ENCODE results near the gene CIAO3. TPM values are rescaled to one million over a fixed set of nuclear protein-coding genes. Genes with fewer than 3 reads are reported as not detected.

CIAO3 gene
- total and polyA plus RNA-seq, 10 of the 15 experiments (the other 5 are each of a cell fraction or from before 2014, with no cell fraction given), result 1.4 to 37.5 (median 30.8) TPM

DNA sequence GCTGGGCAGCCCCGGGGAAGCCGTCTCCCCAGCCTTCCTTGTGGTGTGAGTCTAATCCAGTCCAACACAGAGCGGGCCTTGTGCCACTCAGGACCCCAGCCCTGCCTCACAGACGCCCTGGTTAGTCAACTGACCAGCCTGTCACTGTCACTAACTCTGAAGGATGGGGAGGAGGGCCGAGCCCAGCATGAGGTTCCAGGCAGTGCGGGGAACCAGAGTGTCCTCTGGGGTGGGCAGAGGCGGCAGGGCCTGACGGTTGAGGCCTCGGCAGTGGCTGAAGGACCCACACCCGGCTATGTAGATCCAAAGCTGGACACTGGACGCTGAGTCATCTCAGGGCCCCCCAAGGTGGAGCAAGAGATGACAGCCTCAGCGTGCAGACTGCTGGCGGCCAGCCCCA is 38.8 kb upstream of the CIAO3 start:
- H3K9me3 ChIP-seq (replicated peaks; ENCODE audit: control insufficient read depth, insufficient read depth, low read length), result no peaks in the 10 kb centered on the region
- WGBS (ENCODE audit: insufficient coverage, insufficient replicate concordance, low lambda C conversion rate, missing lambda C conversion rate), result 23% methylated on average over 11 of the region's 13 CpGs
- no peaks in the 10 kb centered on the region for H3K4me1 ChIP-seq (ENCODE audit: control insufficient read depth, insufficient read depth, low read length)
- no peaks in the 10 kb centered on the region for H3K36me3 ChIP-seq (ENCODE audit: control insufficient read depth in 2 of 2, insufficient read depth in 2 of 2, low read length in 1 of 2)
- CTCF ChIA-PET, result no interaction called here
- POLR2A ChIA-PET, result no interaction called here
- DNase-seq (ENCODE audit: low read depth, low spot score), result no peak
- RAD21 ChIA-PET (ENCODE audit: unreplicated experiment), result no interaction called here
- intact Hi-C loops (cut with micrococcal nuclease; ENCODE audit: unreplicated experiment), result no loop called here
- H3K27me3 ChIP-seq (replicated peaks in 1 of 2; ENCODE audit: control insufficient read depth in 2 of 2, insufficient read depth in 2 of 2, low read length in 1 of 2), result no peaks in the 10 kb centered on the region
- no peak overlapping the region for H3K4me2 ChIP-seq (ENCODE audit: control insufficient read depth, insufficient read depth)
- H4K20me1 ChIP-seq (ENCODE audit: control insufficient read depth, insufficient read depth), result no peaks in the 10 kb centered on the region
- H3K27ac ChIP-seq (ENCODE audit: control insufficient read depth, insufficient read depth), result no peak overlapping the region
- H3K4me3 ChIP-seq, result no peak overlapping the region
- FAIRE-seq, result no peak
- no peaks in the 10 kb centered on the region for H3K79me2 ChIP-seq (ENCODE audit: control insufficient read depth, insufficient read depth, low read length)
- in situ Hi-C loops (cut with MboI), result no loop called here
- BruUV-seq (replicated peaks), result no TSS peak
- H3K9ac ChIP-seq (ENCODE audit: control insufficient read depth, insufficient read depth, low read length), result no peak overlapping the region
- SMC1A ChIA-PET (ENCODE audit: uncharacterized antibody, unreplicated experiment), result no interaction called here
- TF ChIP-seq CREM (IDR thresholded peaks at IDR 0.05; ENCODE audit: low read depth) (no peak), NRF1 (conservative IDR thresholded peaks at IDR 0.05; ENCODE audit: low read depth, low read length) (no peak), MYC (IDR thresholded peaks at IDR 0.05; ENCODE audit: insufficient read depth, insufficient read length, insufficient replicate concordance, low read length, severe bottlenecking) (no peak), MXI1 (IDR thresholded peaks at IDR 0.05; ENCODE audit: low read depth, low read length) (no peak)
- TF ChIP-seq, protein P1, sequence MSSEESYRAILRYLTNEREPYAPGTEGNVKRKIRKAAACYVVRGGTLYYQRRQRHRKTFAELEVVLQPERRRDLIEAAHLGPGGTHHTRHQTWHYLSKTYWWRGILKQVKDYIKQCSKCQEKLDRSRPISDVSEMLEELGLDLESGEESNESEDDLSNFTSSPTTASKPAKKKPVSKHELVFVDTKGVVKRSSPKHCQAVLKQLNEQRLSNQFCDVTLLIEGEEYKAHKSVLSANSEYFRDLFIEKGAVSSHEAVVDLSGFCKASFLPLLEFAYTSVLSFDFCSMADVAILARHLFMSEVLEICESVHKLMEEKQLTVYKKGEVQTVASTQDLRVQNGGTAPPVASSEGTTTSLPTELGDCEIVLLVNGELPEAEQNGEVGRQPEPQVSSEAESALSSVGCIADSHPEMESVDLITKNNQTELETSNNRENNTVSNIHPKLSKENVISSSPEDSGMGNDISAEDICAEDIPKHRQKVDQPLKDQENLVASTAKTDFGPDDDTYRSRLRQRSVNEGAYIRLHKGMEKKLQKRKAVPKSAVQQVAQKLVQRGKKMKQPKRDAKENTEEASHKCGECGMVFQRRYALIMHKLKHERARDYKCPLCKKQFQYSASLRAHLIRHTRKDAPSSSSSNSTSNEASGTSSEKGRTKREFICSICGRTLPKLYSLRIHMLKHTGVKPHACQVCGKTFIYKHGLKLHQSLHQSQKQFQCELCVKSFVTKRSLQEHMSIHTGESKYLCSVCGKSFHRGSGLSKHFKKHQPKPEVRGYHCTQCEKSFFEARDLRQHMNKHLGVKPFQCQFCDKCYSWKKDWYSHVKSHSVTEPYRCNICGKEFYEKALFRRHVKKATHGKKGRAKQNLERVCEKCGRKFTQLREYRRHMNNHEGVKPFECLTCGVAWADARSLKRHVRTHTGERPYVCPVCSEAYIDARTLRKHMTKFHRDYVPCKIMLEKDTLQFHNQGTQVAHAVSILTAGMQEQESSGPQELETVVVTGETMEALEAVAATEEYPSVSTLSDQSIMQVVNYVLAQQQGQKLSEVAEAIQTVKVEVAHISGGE (CRISPR knock-in tag; IDR thresholded peaks at IDR 0.05), result no peak
- TF ChIP-seq, protein P2, sequence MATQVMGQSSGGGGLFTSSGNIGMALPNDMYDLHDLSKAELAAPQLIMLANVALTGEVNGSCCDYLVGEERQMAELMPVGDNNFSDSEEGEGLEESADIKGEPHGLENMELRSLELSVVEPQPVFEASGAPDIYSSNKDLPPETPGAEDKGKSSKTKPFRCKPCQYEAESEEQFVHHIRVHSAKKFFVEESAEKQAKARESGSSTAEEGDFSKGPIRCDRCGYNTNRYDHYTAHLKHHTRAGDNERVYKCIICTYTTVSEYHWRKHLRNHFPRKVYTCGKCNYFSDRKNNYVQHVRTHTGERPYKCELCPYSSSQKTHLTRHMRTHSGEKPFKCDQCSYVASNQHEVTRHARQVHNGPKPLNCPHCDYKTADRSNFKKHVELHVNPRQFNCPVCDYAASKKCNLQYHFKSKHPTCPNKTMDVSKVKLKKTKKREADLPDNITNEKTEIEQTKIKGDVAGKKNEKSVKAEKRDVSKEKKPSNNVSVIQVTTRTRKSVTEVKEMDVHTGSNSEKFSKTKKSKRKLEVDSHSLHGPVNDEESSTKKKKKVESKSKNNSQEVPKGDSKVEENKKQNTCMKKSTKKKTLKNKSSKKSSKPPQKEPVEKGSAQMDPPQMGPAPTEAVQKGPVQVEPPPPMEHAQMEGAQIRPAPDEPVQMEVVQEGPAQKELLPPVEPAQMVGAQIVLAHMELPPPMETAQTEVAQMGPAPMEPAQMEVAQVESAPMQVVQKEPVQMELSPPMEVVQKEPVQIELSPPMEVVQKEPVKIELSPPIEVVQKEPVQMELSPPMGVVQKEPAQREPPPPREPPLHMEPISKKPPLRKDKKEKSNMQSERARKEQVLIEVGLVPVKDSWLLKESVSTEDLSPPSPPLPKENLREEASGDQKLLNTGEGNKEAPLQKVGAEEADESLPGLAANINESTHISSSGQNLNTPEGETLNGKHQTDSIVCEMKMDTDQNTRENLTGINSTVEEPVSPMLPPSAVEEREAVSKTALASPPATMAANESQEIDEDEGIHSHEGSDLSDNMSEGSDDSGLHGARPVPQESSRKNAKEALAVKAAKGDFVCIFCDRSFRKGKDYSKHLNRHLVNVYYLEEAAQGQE (IDR thresholded peaks at IDR 0.05; ENCODE audit: low read depth, low read length), result no peak
- no peak for ATAC-seq
- H2AFZ ChIP-seq (ENCODE audit: control insufficient read depth, low read depth, low read length), result no peak overlapping the region

Data from GM12878 (cell line).